GM21447 (cell line): ENCODE measurements around the gene WASF2.
A peak's percentile ranks its signal among the peaks of the same experiment; 100 is the strongest.
"Not testable (repeated sequence)": the region's sequence is repeated elsewhere in the genome, so short reads cannot be mapped to it uniquely, and the experiment has no call there.

Experiments
- ATAC-seq: cut with Tn5 transposase; IDR thresholded peaks from one replicate; pipeline ENCODE4 v1.9.1; 2021; ENCODE audit not compliant: unreplicated experiment

The WASF2 gene, protein sequence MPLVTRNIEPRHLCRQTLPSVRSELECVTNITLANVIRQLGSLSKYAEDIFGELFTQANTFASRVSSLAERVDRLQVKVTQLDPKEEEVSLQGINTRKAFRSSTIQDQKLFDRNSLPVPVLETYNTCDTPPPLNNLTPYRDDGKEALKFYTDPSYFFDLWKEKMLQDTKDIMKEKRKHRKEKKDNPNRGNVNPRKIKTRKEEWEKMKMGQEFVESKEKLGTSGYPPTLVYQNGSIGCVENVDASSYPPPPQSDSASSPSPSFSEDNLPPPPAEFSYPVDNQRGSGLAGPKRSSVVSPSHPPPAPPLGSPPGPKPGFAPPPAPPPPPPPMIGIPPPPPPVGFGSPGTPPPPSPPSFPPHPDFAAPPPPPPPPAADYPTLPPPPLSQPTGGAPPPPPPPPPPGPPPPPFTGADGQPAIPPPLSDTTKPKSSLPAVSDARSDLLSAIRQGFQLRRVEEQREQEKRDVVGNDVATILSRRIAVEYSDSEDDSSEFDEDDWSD

DNA sequence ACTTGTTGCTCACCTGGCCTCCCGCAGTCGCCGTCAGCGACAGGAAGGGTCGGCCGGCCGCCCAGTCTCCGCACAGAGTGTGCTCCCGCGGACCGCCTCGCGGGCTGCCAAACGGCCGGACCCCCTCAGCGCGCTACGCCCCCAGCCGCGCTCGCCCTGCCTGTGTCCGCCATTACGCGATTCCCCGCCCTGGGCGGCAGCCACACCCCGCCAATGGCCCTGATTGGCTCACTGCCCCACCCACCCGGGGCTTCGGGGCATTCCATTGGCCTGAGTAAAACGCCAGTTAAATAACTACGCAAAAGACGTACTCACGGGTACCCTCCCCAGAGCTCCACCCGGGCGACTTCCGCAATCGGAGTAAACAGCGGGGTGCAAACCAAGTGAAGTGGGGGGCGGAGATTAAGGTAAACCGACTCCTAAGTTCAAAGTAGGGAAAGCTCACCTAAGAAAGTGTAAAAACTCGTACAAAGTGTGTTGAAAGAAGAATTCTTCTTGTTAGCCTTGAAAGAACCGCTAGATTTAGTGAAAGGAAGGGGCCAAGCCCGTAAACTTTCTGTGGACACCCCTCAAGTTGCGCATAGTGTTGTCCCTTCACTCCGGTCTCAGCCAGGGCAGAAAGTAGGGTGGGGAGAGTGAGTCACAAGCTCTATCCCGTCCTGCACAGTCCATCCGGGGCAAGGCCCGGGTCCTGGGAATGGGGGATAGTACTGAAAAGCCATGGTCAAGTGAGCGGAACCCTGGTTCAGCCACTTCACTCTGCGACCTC is at the start of gene WASF2:
TSS of gene WASF2 (minus strand) at position 195 of the 769 bp plus-strand sequence. CDS start 61,277 bp downstream, outside the sequence.
- ATAC-seq = peak; percentile 80

DNA sequence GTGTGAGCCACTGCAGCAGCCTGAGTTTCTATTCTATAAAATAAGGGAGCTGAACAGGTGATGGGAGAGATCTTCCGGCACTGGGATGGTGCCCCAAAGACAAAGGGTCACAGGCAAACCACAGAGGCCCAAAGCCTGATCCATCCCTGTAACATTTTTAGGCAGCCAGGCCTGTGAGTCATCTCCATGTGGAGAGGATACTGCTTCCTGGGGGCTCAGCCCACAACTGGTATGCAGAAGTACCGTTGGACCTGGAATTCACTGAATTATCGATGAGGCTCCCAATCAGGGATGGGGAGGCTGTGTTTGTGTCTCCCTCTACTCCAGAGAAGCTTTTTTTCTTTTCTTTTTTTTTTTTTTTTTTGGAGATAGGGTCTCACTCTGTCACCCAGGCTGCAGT is 48.8 kb upstream of the WASF2 start:
- no peak for ATAC-seq

DNA sequence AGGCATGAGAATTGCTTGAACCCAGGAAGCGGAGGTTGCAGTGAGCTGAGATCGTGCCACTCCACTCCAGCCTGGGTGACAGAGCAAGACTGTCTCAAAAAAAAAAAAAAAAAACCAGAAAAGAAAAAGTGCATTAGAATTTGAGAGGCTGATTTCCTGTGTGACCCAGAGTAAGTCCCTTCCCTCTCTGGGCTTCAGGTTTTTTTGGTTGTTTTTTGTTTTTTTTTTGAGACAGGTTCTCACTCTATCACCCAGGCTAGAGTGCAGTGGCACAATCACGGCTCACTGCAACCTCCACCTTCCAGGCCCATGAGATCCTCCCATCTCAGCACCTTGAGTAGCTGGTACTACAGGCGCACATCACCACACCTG is 48.3 kb upstream of the WASF2 start:
- not testable (repeated sequence) for ATAC-seq

DNA sequence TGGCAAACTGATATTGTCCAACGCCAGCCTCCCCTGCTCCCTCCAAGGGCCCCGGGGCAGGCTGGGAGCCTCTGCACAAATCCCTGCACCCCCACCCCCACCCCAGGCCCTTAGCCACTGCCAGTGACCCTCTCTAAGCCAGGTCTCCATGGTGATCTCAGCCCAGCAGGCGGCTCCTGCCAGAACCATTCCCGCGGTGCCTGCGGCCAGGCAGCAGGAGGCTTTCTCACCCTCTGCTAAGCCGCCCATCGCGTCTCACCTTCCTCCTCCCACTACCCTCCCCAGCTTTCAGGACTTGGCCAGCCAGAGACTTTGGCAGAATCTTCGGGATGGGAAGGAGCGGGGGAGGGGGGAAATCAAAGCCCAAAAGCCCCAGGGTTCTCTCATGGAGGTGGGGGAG is 46.8 kb upstream of the WASF2 start:
- no peak for ATAC-seq

DNA sequence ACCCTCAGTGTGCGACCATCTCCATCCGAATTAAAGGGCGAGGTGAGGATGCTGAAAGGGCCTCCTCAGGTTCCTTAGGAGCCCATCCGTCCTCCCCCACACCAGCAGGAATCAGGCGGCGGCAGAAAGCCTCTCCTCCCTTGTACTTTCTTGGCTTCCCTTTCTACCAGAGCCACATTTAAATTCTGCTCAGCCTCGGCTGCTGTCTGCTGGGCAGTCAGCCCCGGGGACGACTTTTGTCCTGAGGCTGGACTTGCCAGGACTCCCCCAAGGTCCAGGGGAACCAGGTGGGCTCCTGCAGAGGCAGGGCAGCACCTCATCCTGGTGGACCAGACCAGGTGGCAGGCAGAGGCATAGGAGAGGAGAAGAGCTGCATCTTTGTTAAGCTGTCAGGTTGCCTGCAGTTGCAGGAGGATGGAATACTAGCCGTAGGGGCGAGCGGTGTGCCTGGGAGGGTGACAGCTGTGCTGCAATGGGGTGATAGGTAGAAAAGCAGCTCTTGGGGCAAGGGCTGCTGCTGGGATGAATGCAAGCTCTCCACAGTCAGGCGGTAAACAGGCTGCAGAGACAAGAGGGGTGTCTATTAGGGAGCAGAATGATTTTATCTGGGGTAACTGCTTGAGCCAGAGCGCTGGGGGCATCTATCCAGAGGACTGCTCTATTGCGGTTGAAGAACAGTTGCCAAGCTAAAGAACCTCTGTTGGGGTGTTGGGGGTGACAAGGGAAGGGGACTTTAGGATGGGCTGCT is 46.2 kb upstream of the WASF2 start:
- ATAC-seq = no peak

DNA sequence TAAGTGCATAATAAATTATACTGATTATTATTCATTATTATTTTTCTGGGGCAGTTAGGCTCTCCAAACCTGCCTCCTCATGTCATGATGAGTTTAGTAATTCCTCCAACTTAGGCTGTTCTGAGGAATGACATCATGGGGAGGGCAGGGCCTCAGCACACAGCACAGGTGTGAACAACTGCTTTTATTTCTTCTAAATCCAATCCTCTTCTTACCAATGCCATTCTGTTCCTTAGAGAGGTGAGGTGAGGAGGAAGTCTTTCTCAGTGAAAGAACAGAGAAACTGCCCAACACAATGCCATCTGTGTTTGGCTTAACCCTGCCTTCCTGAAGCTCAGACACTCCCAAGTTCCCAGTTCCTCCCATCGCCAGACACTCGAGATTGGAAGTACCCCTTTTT is 45.4 kb upstream of the WASF2 start:
- no peak for ATAC-seq

DNA sequence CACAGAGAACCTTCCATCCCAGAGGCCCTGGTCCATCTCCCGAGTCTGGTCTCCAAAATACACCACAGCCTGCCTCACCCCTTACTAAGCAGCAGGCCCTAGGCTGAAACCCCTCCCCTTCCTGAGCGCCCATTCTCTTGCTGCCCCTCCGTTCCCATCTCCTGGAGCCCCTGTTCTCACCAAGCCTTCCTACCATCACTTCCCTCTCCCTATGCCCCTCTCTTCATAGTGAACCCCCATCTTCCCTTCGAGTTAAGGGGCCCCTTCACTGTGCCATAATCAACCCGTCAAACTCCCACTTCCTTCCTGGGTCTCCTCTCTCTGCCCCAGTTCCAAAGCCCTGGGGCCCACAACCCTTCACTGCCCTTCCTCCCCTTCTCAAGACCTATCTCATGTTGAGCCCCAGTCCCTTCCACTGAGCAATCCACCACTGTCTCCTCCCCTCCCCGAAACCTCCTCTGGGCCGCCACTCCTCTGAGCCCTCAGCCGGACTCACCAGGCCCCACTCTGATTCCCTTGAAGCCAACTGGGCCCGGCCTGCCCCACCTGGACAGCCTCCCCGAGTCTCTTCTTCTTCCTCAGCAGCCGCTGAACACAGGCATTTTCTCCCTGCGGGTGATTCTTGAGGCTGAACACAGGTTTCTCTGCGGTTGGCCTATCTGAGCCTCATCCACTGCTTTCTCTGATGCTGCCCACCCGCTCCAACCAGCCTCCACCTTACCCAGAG is 42.2 kb upstream of the WASF2 start:
- ATAC-seq = no peak

DNA sequence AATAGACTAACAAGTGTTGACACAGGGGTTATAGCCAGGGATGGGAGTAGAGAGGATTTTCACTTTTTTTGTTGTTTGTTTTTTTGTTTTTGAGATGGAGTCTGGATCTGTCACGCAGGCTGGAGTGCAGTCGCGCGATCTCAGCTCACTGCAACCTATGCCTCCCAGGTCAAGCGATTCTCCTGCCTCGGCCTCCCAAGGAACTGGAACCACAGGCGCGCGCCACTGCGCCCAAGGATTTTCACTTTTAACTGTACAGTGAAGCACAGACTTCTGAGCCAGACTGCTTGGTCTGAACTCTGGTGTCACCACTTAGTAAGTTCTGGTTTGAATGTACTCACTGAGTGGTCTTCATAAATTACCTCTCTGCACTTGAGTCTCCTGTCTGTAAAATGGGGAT is 40.2 kb upstream of the WASF2 start:
- no peak for ATAC-seq

DNA sequence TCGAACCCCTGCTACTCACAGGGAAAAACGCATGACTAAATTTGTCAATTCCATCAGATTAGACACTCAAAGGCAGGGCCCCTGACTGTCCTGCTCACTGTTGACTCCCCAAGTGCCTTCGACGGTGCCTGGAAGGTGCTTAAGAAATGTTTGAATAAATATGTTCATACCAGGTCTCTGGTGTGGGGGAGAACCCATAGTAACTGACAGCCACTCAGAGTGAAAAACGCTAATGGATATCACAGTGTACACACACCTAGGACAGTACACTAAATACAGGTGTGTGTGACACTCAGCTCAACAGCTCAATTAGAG is 39.7 kb upstream of the WASF2 start:
- ATAC-seq = no peak

DNA sequence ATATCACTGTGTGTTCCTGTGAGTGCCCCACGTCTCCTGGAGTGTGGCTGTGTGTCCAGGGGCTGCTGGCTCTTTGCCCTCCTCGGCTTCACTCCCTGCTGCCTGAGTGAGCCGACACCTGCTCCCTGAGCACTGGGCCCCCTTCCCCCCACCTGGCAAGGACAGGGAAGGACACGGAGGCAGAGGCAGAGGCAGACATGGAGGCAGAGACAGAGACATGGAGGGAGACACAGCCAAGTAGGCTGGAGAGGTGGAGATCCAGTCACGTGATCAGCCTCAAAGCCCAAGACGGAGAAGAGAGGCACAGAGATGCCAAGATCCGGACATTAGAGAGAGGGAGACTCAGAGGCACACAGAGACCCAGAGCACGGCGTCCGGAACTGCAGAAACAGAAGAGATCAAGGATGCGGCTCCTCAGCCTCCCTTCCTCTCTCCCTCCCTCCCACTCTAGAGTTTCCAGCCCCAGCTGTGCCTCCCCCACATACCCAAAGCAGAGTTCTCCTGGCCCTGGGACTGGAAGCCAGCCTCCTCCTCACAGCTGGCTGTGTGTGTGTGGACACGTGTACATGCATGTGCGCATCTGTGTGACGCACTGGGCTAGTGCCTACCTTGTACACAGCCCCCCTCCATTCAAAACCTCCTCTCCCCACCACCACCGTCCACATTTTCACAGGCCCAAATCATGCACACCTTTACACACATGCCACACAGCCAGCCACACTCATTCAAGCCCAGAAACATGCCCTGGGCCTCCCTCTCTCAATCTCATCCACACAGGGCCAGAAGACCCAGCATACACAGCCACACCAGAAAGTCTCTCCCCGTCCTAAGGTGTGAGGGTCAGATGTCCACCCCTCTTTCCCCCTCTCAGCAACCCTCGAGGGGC is 39.1 kb upstream of the WASF2 start:
- ATAC-seq = no peak

DNA sequence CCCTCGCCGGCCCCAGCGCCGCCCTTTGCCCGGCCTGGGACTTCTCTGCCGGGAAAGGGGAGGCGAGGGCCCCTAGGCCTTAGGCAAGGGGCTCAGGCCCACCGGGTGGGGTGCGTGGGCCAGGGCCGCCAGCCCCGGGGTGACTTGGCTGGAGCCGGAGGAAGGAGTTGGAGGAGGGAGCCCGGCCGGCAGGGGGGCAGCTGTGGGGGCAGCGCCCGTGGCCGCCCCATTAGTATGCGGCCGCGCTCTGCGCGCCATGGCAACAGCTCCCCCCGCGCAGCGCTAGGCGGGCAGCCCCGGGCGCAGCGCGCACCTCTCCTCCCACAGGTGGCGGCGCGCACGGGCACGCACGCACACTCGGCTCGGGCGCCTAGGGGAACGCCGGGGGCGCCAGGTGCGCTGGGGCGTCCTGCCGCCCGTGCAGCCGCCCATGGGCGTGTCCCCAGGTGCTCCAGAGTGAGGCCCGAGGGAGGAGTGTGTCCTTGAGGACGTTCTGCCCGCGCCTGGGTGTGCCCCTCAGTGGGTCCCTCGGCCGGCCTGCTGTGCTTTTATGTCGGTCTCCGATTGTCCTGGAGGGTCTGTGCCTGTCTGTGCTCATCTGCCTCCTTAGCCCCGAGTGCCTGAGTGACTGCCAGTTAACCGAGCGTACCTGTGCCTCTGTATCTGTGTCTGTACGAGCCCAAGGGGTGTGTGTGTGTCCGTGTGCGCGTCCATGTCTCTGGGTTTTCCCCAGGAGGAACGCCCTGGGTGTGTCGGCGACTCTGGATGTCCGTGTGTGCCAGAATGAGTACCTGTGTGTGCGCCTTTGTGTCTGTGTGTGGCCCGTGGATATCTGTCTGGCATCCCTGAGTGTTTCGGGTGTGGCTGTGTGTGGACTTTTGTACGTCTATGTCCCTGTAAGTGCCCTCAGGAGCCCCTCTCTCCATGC is 38.2 kb upstream of the WASF2 start:
- no peak for ATAC-seq

DNA sequence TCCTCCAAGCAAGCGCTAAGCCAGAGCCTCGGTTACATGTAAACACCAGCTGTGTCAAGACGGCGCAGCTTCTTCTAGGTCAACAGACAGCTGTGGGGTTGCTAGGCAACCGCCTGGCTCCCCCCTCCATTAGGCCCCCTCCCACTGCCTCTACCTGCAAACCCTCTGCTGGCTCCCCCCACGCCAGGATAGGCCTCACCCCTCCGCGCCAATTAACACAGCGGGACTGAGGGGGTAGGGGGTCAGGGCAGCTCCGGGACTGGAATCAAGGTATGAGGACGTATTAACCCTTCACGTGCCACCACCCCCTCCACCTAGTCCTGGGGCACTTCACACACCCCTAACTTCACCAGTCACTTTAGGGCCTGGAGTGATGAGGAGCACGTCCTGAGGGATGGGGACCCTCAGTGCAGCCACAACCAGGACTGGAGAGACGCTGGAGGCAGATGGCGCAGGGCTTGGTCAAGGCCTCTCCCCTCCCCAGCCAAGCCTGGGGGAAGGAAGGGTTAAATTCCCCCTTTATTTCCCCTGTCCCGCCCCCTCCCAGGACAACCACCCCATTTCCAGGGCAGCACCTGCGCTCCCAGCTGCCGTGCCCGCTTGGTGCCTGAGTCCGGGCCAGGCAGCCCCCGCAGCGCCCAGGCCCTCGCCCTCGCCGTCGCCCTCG is 37.4 kb upstream of the WASF2 start:
- no peak for ATAC-seq

DNA sequence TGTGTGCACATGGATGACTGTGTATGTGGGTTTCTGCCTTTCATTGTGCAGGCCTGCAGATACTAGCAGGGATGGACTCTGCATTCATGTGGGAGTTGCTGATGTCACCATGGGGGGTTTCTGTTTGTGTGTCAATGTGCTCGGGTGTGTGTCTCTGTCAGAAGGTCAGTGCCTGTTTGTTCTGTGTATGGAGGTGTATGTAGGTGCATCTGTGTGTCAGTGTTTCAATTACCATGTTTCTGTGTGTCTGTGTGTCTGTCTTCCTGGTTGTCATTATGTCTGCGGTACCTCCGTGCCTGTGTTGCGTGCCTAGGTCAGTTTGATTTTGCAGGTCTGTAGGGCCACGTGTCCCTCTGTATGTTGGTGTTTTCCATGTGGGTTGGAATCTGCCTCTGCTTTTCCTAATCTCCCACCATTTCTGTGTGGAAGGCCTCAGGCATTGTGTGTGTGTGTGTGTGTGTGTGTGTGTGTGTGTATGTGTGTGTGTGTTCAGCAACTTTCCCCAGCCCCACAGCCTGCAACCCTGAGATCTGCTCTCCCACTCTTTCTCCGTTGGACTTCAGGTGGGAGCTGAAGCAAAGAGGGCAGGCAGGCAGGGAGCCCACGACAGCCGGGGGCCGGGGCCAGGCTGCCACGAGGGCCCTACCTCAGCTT is 36.7 kb upstream of the WASF2 start:
- no peak for ATAC-seq

DNA sequence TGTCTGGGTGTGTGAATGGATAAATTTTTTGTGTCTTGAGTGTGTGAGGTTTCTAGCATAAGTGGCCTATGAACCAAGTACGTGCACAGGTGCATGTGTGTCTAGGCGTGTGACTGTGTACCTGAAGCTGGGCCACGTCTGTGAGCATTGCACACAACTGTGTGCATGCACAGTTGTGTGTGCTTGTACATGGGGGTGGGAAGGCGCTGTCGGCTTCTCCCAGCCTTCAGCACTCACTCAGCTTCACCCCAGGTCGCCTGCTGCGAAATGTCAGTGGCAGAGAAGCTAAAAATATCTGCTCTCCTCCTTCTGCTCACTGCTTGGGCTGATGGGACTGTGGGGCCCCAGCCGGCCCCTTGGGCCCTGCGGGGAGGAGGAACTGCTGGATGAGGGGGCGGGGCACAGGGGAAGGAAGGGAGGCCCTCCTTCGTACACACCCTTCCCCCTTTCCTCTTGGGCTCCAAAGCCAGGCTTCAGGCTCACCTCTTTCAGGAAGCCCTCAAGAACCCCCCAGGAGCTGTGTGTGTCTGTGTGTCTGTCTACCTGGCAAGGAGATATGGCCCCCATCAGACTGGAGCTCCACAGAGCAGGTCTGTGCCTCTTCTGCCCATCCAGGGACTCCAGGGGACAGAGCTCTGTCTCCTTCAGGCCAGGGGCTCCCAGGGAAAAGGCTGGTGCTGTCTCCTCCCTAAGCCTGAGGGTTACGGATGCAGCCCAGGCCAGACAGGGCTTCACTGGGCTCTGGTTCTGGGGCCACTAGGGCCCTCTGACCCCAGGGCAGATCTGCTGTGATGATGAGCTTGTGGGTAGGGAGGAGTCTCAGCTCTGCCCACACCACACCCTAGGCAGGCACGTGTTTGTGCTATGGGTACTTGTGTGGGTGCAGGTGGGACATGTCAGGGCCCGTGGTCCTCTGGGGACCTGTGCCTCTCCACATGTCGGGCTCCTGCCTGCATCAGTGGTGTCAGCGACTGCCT is 35.6 kb upstream of the WASF2 start:
- peak; percentile 70 for ATAC-seq

DNA sequence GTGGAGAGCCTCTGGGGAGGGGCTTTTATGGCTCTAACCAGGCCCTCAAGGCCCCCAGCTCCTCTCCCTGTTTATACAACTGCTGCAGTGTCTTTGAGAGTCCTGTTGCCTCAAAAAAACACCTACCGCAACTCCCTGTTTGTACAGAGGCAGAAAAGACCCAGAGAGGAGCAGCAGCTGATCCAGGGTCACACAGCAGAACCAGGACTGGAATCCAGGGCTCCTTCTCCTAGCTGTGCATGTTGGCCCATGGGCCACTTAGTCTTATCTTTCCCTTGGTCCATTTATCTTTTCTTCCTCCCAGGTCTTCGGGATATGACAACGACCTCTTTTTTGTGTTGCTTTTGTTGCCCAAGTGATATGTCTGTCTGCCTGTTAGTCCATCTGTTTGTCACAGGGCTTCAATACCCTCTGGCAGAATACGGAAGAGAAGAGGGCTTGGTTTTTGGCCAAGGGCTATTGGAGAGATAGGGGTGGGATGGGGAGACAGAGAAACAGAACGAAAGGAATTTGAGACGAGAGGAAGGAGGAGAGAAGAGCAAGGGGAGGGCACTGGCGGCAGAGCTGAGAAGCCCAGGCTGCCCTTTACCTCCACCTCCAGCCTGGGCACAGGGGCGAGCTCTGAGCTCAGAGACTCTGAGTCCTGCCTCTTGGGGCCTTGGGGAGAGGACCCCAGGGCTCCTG is 33.5 kb upstream of the WASF2 start:
- ATAC-seq = no peak
